HEK293 (cell line): ENCODE data around the gene AGAP1.

Experiments used
- CTCF ChIP-seq: fragments of 450-650 bp; formaldehyde crosslinking; IDR thresholded peaks from 2 replicates; pipeline ENCODE4 v1.5.1; 2016; ENCODE audit warnings: missing biosample characterization, missing genetic modification characterization
- GLIS2 ChIP-seq: fragments of 450-650 bp; formaldehyde crosslinking; IDR thresholded peaks from 2 replicates; pipeline ENCODE4 v1.5.1; 2016; ENCODE audit warnings: missing biosample characterization, missing genetic modification characterization
- PATZ1 ChIP-seq: fragments of 450-650 bp; formaldehyde crosslinking; IDR thresholded peaks from 2 replicates; pipeline ENCODE4 v1.5.1; 2016; ENCODE audit warnings: missing biosample characterization, missing genetic modification characterization
- ZBTB21 ChIP-seq: fragments of 450-650 bp; formaldehyde crosslinking; IDR thresholded peaks from 2 replicates; pipeline ENCODE4 v1.5.1; 2017; ENCODE audit warnings: missing biosample characterization, missing genetic modification characterization
- ZBTB26 ChIP-seq: fragments of 450-650 bp; formaldehyde crosslinking; optimal IDR thresholded peaks from 2 replicates; pipeline ENCODE3; 2016; ENCODE audit warnings: missing biosample characterization, mild to moderate bottlenecking, missing genetic modification characterization
- ZEB2 ChIP-seq: fragments of 450-650 bp; formaldehyde crosslinking; IDR thresholded peaks from 2 replicates; pipeline ENCODE4 v1.5.1; 2016; ENCODE audit warnings: missing biosample characterization, missing genetic modification characterization
- ZNF548 ChIP-seq: fragments of 450-650 bp; formaldehyde crosslinking; IDR thresholded peaks from 2 replicates; pipeline ENCODE4 v1.5.1; 2016; ENCODE audit warnings: missing biosample characterization, missing genetic modification characterization
- ZSCAN30 ChIP-seq: fragments of 450-650 bp; IDR thresholded peaks from 2 replicates; pipeline ENCODE4 v1.5.1; 2018; ENCODE audit warnings: missing biosample characterization, mild to moderate bottlenecking, missing genetic modification characterization, moderate library complexity

DNA sequence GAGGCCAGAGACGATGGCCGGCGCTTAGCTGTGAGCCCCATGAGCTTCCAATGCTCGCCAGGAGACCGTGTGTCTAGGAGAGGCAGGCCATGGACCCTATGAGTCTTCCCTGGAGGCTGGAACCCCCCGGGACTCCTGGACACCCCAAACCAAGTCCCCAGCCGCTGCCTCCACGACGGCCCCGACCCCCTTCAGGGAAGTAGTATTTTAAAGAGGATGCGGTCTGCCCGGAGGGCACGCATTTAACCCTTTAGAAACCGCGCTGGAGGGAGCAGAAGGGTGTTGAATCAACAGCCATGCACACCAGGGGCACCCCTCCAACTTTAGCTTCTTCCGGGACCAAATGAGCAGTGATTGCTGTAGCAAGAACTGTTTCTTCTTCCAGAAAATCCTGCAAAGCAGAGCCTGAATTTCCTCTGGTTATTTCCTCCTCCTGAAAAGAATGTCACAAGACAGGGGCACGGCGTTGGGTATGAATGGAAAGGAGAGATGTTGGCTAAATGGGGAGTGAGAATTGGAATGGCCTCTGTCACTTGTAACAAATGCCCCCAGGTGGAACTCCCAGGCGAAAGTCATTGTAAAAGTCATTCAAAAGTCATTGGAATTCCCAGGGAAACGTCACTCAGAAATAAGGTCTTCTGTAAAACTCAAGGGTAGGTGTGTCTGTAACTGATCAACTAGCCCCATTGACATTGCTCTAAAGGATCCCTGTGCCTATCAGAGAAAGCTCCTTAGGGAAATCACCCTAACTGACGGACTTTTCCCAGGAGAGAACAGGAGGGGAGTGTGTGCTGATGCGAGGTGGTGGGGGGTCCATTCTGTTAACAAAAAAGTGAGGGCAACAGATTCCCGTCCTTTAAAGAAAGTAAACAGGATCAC is 680.1 kb downstream of the AGAP1 start:
- no peak for TF ChIP-seq CTCF (tag by site-specific recombination)
- no peak for TF ChIP-seq ZBTB26 (tag by site-specific recombination)
- TF ChIP-seq ZSCAN30 (tag by site-specific recombination) = no peak
- no peak for TF ChIP-seq GLIS2 (tag by site-specific recombination)
- TF ChIP-seq ZBTB21 (tag by site-specific recombination) = no peak
- TF ChIP-seq ZEB2 = no peak
- no peak for TF ChIP-seq ZNF548 (tag by site-specific recombination)
- TF ChIP-seq PATZ1 (tag by site-specific recombination) = no peak
